Measurements from ENCODE around the gene AK1. TPM values are rescaled to one million over a fixed set of nuclear protein-coding genes. Genes with fewer than 3 reads are reported as not detected.

AK1 gene
- total RNA-seq, 1 experiment from 2014 or later, result 35.8 TPM

- intact Hi-C loops (cut with micrococcal nuclease; ENCODE audit: unreplicated experiment), result no loop called here
- no peak for DNase-seq (ENCODE audit: low spot score)
- Histone ChIP-seq H3K4me3 (ENCODE audit: low read depth, low read length, poor library complexity, severe bottlenecking) (no peak overlapping the region), H3K9me3 (ENCODE audit: low read depth, low read length, poor library complexity, severe bottlenecking) (no peaks in the 10 kb centered on the region), H3K4me1 (ENCODE audit: insufficient read depth, low read length, poor library complexity, severe bottlenecking) (peaks cover 14% of the 10 kb centered on the region), H3K27ac (ENCODE audit: low read depth, low read length, poor library complexity, severe bottlenecking) (no peak overlapping the region), H3K36me3 (ENCODE audit: insufficient read depth, low read length, poor library complexity, severe bottlenecking) (no peaks in the 10 kb centered on the region), H3K27me3 (replicated peaks; ENCODE audit: insufficient read depth, low read depth, low read length, poor library complexity) (no peaks in the 10 kb centered on the region)
- CTCF ChIA-PET, result no interaction called here
- no TSS peak for BruUV-seq (replicated peaks)
- no peak for TF ChIP-seq EZH2 (IDR thresholded peaks at IDR 0.05; ENCODE audit: borderline replicate concordance, low read depth, low read length, poor library complexity, severe bottlenecking)
- POLR2A ChIA-PET (ENCODE audit: low non-redundant PET), result no interaction called here
Observed at GRCh38 chr9:127912882-127913281, 35.4 kb upstream of the AK1 start.

- H3K9me3 ChIP-seq (ENCODE audit: low read depth, low read length, poor library complexity, severe bottlenecking), result no peaks in the 10 kb centered on the region
- ChIA-PET CTCF (no interaction called here), POLR2A (ENCODE audit: low non-redundant PET) (no interaction called here)
- intact Hi-C loops (cut with micrococcal nuclease; ENCODE audit: unreplicated experiment), result no loop called here
- no peak for DNase-seq (ENCODE audit: low spot score)
- no TSS peak for BruUV-seq (replicated peaks)
- no peak for TF ChIP-seq EZH2 (IDR thresholded peaks at IDR 0.05; ENCODE audit: borderline replicate concordance, low read depth, low read length, poor library complexity, severe bottlenecking)
- no peak for TF ChIP-seq CTCF (conservative IDR thresholded peaks at IDR 0.05; ENCODE audit: low read depth, low read length)
- H3K4me1 ChIP-seq (ENCODE audit: insufficient read depth, low read length, poor library complexity, severe bottlenecking), result peaks cover 9% of the 10 kb centered on the region
- no peak overlapping the region for H3K4me3 ChIP-seq (ENCODE audit: low read depth, low read length, poor library complexity, severe bottlenecking)
- H3K27me3 ChIP-seq (replicated peaks; ENCODE audit: insufficient read depth, low read depth, low read length, poor library complexity), result no peaks in the 10 kb centered on the region
- no peaks in the 10 kb centered on the region for H3K36me3 ChIP-seq (ENCODE audit: insufficient read depth, low read length, poor library complexity, severe bottlenecking)
- H3K27ac ChIP-seq (ENCODE audit: low read depth, low read length, poor library complexity, severe bottlenecking), result no peak overlapping the region
Observed at GRCh38 chr9:127912296-127912695, 34.8 kb upstream of the AK1 start.

GRCh38 chr9:127910613-127911205 lies 33.2 kb upstream of the AK1 start:
- DNase-seq (ENCODE audit: low spot score), result peak; percentile 45
- TF ChIP-seq EZH2 (IDR thresholded peaks at IDR 0.05; ENCODE audit: borderline replicate concordance, low read depth, low read length, poor library complexity, severe bottlenecking) (no peak), CTCF (conservative IDR thresholded peaks at IDR 0.05; ENCODE audit: low read depth, low read length) (peak; percentile 41; the same call in 1 of the 2 replicates)
- H3K9me3 ChIP-seq (ENCODE audit: low read depth, low read length, poor library complexity, severe bottlenecking), result no peaks in the 10 kb centered on the region
- no peaks in the 10 kb centered on the region for H3K36me3 ChIP-seq (ENCODE audit: insufficient read depth, low read length, poor library complexity, severe bottlenecking)
- BruUV-seq (replicated peaks), result no TSS peak
- H3K4me1 ChIP-seq (ENCODE audit: insufficient read depth, low read length, poor library complexity, severe bottlenecking), result no peaks in the 10 kb centered on the region
- no peaks in the 10 kb centered on the region for H3K27me3 ChIP-seq (replicated peaks; ENCODE audit: insufficient read depth, low read depth, low read length, poor library complexity)
- no peak overlapping the region for H3K4me3 ChIP-seq (ENCODE audit: low read depth, low read length, poor library complexity, severe bottlenecking)
- intact Hi-C loops (cut with micrococcal nuclease; ENCODE audit: unreplicated experiment), result no loop called here
- POLR2A ChIA-PET (ENCODE audit: low non-redundant PET), result no interaction called here
- H3K27ac ChIP-seq (ENCODE audit: low read depth, low read length, poor library complexity, severe bottlenecking), result no peak overlapping the region
- CTCF ChIA-PET, result interaction anchor here (0.7 to 1.0 kb wide), 2 partner anchors 40 to 173 kb away, joined by 3 to 4 read pairs; no protein-coding TSS in a partner anchor

GRCh38 chr9:127909839-127910273 lies 32.4 kb upstream of the AK1 start:
- intact Hi-C loops (cut with micrococcal nuclease; ENCODE audit: unreplicated experiment), result no loop called here
- no peak overlapping the region for H3K27ac ChIP-seq (ENCODE audit: low read depth, low read length, poor library complexity, severe bottlenecking)
- DNase-seq (ENCODE audit: low spot score), result no peak
- H3K4me3 ChIP-seq (ENCODE audit: low read depth, low read length, poor library complexity, severe bottlenecking), result no peak overlapping the region
- no peaks in the 10 kb centered on the region for H3K27me3 ChIP-seq (replicated peaks; ENCODE audit: insufficient read depth, low read depth, low read length, poor library complexity)
- no TSS peak for BruUV-seq (replicated peaks)
- POLR2A ChIA-PET (ENCODE audit: low non-redundant PET), result no interaction called here
- CTCF ChIA-PET, result no interaction called here
- H3K36me3 ChIP-seq (ENCODE audit: insufficient read depth, low read length, poor library complexity, severe bottlenecking), result no peaks in the 10 kb centered on the region
- H3K9me3 ChIP-seq (ENCODE audit: low read depth, low read length, poor library complexity, severe bottlenecking), result no peaks in the 10 kb centered on the region
- H3K4me1 ChIP-seq (ENCODE audit: insufficient read depth, low read length, poor library complexity, severe bottlenecking), result no peaks in the 10 kb centered on the region
- TF ChIP-seq EZH2 (IDR thresholded peaks at IDR 0.05; ENCODE audit: borderline replicate concordance, low read depth, low read length, poor library complexity, severe bottlenecking) (no peak), CTCF (conservative IDR thresholded peaks at IDR 0.05; ENCODE audit: low read depth, low read length) (no peak)
